OCI-LY7 (cell line): ENCODE data around the gene HECW1. TPM values are rescaled to one million over a fixed set of nuclear protein-coding genes. Genes with fewer than 3 reads are reported as not detected.

Source experiments
- BruUV-seq: library from RNA; stranded (reverse); fragments of 400-500 nt; replicated peaks from 2 replicates; lab custom pipeline; 2021; lab: Mats Ljungman, UMichigan
- CTCF ChIA-PET: fragments of 300-600 bp; sonication (Branson Sonifier 250); formaldehyde crosslinking; loops from one replicate; lab custom pipeline; 2022; ENCODE audit warnings: antibody characterized with exemption; ENCODE audit not compliant: unreplicated experiment; lab: Charles Lee
- POLR2A ChIA-PET: fragments of 300-600 bp; sonication (Branson Sonifier 250); formaldehyde crosslinking; loops from one replicate; lab custom pipeline; 2022; ENCODE audit warnings: antibody characterized with exemption; lab: Charles Lee
- DNase-seq: peaks from one replicate; pipeline ENCODE4 v3.0.0-alpha.2; 2015; ENCODE audit warnings: low spot score
- H2AFZ ChIP-seq: fragments of 200-600 bp; sonication (generic), shearing (Covaris generic); 2 replicates; pipeline ENCODE4 v1.6.1; 2014; ENCODE audit warnings: mild to moderate bottlenecking, antibody characterized with exemption, low read length, moderate library complexity
- H3K27ac ChIP-seq: fragments of 200-600 bp; sonication (generic); 2 replicates; pipeline ENCODE4 v1.5.1; 2014; ENCODE audit warnings: mixed run types, low read depth, mild to moderate bottlenecking, moderate library complexity, low read length, inconsistent platforms; ENCODE audit not compliant: poor library complexity, severe bottlenecking
- H3K36me3 ChIP-seq: fragments of 200-600 bp; sonication (generic); 2 replicates; pipeline ENCODE4 v1.6.1; 2014; ENCODE audit warnings: mild to moderate bottlenecking, antibody characterized with exemption, low read length, moderate library complexity, mixed read lengths; ENCODE audit not compliant: insufficient read depth
- H3K4me1 ChIP-seq: fragments of 200-600 bp; sonication (generic); 2 replicates; pipeline ENCODE4 v1.5.1; 2014; ENCODE audit warnings: mild to moderate bottlenecking, low read length; ENCODE audit not compliant: insufficient read depth, poor library complexity, severe bottlenecking
- H3K4me2 ChIP-seq: fragments of 200-600 bp; sonication (generic); 2 replicates; pipeline ENCODE4 v1.6.1; 2014; ENCODE audit warnings: mild to moderate bottlenecking, low read length
- H3K4me3 ChIP-seq: fragments of 200-600 bp; sonication (generic); 2 replicates; pipeline ENCODE4 v1.5.1; 2014; ENCODE audit warnings: mild to moderate bottlenecking, low read depth, low read length; ENCODE audit not compliant: poor library complexity, severe bottlenecking
- H3K79me2 ChIP-seq: fragments of 200-600 bp; sonication (generic); 2 replicates; pipeline ENCODE4 v1.6.1; 2016; ENCODE audit warnings: low read depth, mild to moderate bottlenecking, low read length, moderate library complexity, mixed read lengths; ENCODE audit not compliant: insufficient read depth
- H3K9me2 ChIP-seq: fragments of 200-600 bp; sonication (generic); 2 replicates; pipeline ENCODE4 v1.6.1; 2016; ENCODE audit warnings: mild to moderate bottlenecking, low read length, mixed read lengths; ENCODE audit not compliant: insufficient read depth
- H3K9me3 ChIP-seq: fragments of 200-600 bp; sonication (generic); 2 replicates; pipeline ENCODE4 v1.6.1; 2014; ENCODE audit warnings: mild to moderate bottlenecking, mixed run types, low read length, mixed read lengths
- H4K20me1 ChIP-seq: fragments of 200-600 bp; sonication (generic); 2 replicates; pipeline ENCODE4 v1.6.1; 2014; ENCODE audit warnings: mild to moderate bottlenecking, antibody characterized with exemption, low read length, moderate library complexity, mixed read lengths; ENCODE audit not compliant: insufficient read depth
- CTCF ChIP-seq: fragments of 200-600 bp; sonication (generic); conservative IDR thresholded peaks from 2 replicates; pipeline ENCODE4 v1.5.1; 2014; ENCODE audit warnings: mild to moderate bottlenecking, antibody characterized with exemption, low read length, moderate library complexity, mixed read lengths
- EZH2phosphoT487 ChIP-seq: fragments of 200-600 bp; sonication (generic); IDR thresholded peaks from 2 replicates; pipeline ENCODE4 v1.6.1; 2018; ENCODE audit warnings: low read depth, borderline replicate concordance, mild to moderate bottlenecking, mixed run types, antibody characterized with exemption, low read length, moderate library complexity, mixed read lengths
- intact Hi-C: fragments of 100-400 bp; cut with micrococcal nuclease; formaldehyde crosslinking; loops from one replicate; pipeline ENCODE4 v1.10.0; 2022; ENCODE audit not compliant: unreplicated experiment
- total RNA-seq, 2 experiments: library from RNA; depleted of rRNA in 1 of 2; stranded (reverse); fragments of >200 nt in 1 of 2; shearing (Covaris generic) in 1 of 2; gene quantifications; 2 replicates each; pipeline ENCODE4 v1.2.3, GENCODE V29; 2014 to 2022

HECW1 gene
- total RNA-seq, 2 experiments from 2014 or later = 2.0 TPM

DNA sequence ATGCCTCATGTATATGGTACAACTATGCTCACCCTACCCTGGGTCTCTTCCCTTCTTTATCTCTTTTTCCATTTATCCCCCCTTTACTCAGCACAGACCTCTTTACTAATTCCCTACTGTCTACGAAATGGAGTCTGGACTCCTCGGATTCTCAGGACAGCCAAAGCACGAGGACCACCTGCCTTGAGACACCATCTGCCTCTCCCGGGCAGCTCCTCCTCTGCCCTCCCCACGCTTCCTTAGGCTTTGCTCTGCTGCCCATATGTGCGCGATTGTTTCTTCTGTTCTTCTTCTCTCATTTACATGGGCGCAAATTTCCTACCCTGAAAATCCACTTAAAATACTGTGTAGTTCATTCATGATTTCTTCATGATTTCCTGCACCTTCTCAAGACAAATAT is 407.8 kb downstream of the HECW1 start:
- Histone ChIP-seq H2AFZ (no peak overlapping the region), H4K20me1 (no peaks in the 10 kb centered on the region), H3K4me1 (no peaks in the 10 kb centered on the region), H3K9me3 (no peaks in the 10 kb centered on the region), H3K4me2 (no peak overlapping the region), H3K27ac (no peak overlapping the region), H3K36me3 (no peaks in the 10 kb centered on the region), H3K9me2 (no peaks in the 10 kb centered on the region), H3K4me3 (no peak overlapping the region), H3K79me2 (no peaks in the 10 kb centered on the region)
- no peak for DNase-seq
- BruUV-seq = no TSS peak
- ChIA-PET POLR2A (interaction anchor here (1.0 kb wide), 1 partner anchor 8 kb away, joined by 3 read pairs; no protein-coding TSS in a partner anchor), CTCF (no interaction called here)
- intact Hi-C loops = no loop called here
- TF ChIP-seq CTCF = no peak
- no peak for TF ChIP-seq EZH2phosphoT487

DNA sequence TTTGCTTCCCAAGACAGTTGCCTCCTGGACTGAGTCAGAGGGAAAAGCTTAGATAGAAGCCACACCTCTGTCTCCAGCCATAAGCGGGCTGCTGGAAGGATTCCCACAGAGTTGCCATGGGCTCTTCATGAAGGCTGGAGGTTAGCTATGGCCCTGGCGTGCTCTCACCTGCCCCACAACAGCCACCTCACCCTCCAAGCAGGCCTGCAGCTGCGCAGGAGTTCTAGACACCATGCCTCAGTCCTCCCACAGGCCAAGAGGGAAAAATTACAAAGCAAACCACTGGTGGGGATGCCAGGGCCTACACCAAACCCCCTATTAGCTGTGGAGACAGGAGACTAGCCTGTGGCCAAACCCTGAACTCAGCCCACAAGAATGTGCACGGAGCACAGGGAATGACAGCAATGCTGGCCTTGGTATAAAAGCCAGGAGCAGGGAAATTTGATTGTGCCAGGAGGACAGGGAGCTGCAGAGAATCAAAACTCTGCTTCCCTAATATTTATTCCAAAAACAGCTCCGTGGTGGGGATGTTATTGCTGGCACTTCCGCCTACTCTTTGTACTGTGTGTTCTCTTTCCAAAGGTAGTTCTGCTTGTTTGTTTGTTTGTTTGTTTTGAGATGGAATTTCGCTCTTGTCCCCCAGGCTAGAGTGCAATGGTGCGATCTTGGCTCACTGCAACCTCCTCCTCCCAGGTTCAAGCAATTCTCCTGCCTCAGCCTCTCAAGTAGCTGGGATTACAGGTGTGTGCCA is 410.1 kb downstream of the HECW1 start:
- no peak overlapping the region for H2AFZ ChIP-seq
- no peaks in the 10 kb centered on the region for H3K9me3 ChIP-seq
- no peaks in the 10 kb centered on the region for H3K4me1 ChIP-seq
- ChIA-PET POLR2A (interaction anchor here (0.6 kb wide), 1 partner anchor 210 kb away, joined by 4 read pairs; no protein-coding TSS in a partner anchor), CTCF (no interaction called here)
- no peaks in the 10 kb centered on the region for H3K79me2 ChIP-seq
- no peaks in the 10 kb centered on the region for H4K20me1 ChIP-seq
- BruUV-seq = no TSS peak
- H3K4me2 ChIP-seq = no peak overlapping the region
- no peak overlapping the region for H3K4me3 ChIP-seq
- TF ChIP-seq CTCF (no peak), EZH2phosphoT487 (no peak)
- intact Hi-C loops = no loop called here
- H3K9me2 ChIP-seq = no peaks in the 10 kb centered on the region
- no peak overlapping the region for H3K27ac ChIP-seq
- H3K36me3 ChIP-seq = no peaks in the 10 kb centered on the region
- no peak for DNase-seq
